ENCODE results near the gene HS3ST4. TPM values are rescaled to one million over a fixed set of nuclear protein-coding genes. Genes with fewer than 3 reads are reported as not detected.

HS3ST4 gene
- polyA plus RNA-seq, 4 donors = 0.04 to 0.35 TPM; not detected in 2

GRCh38 chr16:25875956-25876598, 184.3 kb downstream of the HS3ST4 start:
- Histone ChIP-seq H3K27ac (ENCODE audit: low read depth in 1 of 3, low read length in 2 of 3) (no peak overlapping the region), H3K4me1 (ENCODE audit: control insufficient read depth in 3 of 3, insufficient read depth in 2 of 3, low read depth in 1 of 3, low read length in 2 of 3) (no peaks in the 10 kb centered on the region), H3K4me3 (ENCODE audit: low read depth in 1 of 3, low read length in 3 of 3) (no peak overlapping the region), H3K36me3 (ENCODE audit: control insufficient read depth in 3 of 3, insufficient read depth in 2 of 3, low read depth in 1 of 3, low read length in 3 of 3) (no peaks in the 10 kb centered on the region), H3K27me3 (ENCODE audit: control insufficient read depth in 3 of 3, insufficient read depth in 3 of 3, low read length in 3 of 3) (no peaks in the 10 kb centered on the region), H3K9me3 (ENCODE audit: control insufficient read depth in 2 of 2, insufficient read depth in 1 of 2, low read depth in 1 of 2, low read length in 1 of 2) (no peaks in the 10 kb centered on the region)
- WGBS, 3 donors = 90 to 92% (median 90%) methylated on average over 1 of the region's 1 CpG
- DNase-seq (no peak), FAIRE-seq (no peak)

- no peaks in the 10 kb centered on the region for H3K36me3 ChIP-seq (ENCODE audit: control insufficient read depth in 3 of 3, insufficient read depth in 2 of 3, low read depth in 1 of 3, low read length in 3 of 3)
- no peaks in the 10 kb centered on the region for H3K4me1 ChIP-seq (ENCODE audit: control insufficient read depth in 3 of 3, insufficient read depth in 2 of 3, low read depth in 1 of 3, low read length in 2 of 3)
- FAIRE-seq (no peak), DNase-seq (no peak)
- no peak overlapping the region for H3K4me3 ChIP-seq (ENCODE audit: low read depth in 1 of 3, low read length in 3 of 3)
- H3K27me3 ChIP-seq (ENCODE audit: control insufficient read depth in 3 of 3, insufficient read depth in 3 of 3, low read length in 3 of 3) = no peaks in the 10 kb centered on the region
- H3K9me3 ChIP-seq (ENCODE audit: control insufficient read depth in 2 of 2, insufficient read depth in 1 of 2, low read depth in 1 of 2, low read length in 1 of 2) = no peaks in the 10 kb centered on the region
- H3K27ac ChIP-seq (ENCODE audit: low read depth in 1 of 3, low read length in 2 of 3) = no peak overlapping the region
Observed at GRCh38 chr16:25877103-25877502, 185.3 kb downstream of the HS3ST4 start.

- Histone ChIP-seq H3K27ac (ENCODE audit: low read depth in 1 of 3, low read length in 2 of 3) (no peak overlapping the region), H3K4me3 (ENCODE audit: low read depth in 1 of 3, low read length in 3 of 3) (no peak overlapping the region), H3K36me3 (ENCODE audit: control insufficient read depth in 3 of 3, insufficient read depth in 2 of 3, low read depth in 1 of 3, low read length in 3 of 3) (no peaks in the 10 kb centered on the region), H3K9me3 (ENCODE audit: control insufficient read depth in 2 of 2, insufficient read depth in 1 of 2, low read depth in 1 of 2, low read length in 1 of 2) (no peaks in the 10 kb centered on the region), H3K4me1 (ENCODE audit: control insufficient read depth in 3 of 3, insufficient read depth in 2 of 3, low read depth in 1 of 3, low read length in 2 of 3) (no peaks in the 10 kb centered on the region), H3K27me3 (ENCODE audit: control insufficient read depth in 3 of 3, insufficient read depth in 3 of 3, low read length in 3 of 3) (no peaks in the 10 kb centered on the region)
- DNase-seq = no peak
- WGBS, 3 donors = 57 to 74% (median 67%) methylated on average over 4 of the region's 4 CpGs
- FAIRE-seq = no peak
Observed at GRCh38 chr16:25886598-25886997, 194.8 kb downstream of the HS3ST4 start.

GRCh38 chr16:25888868-25889267, 197.1 kb downstream of the HS3ST4 start:
- no peaks in the 10 kb centered on the region for H3K9me3 ChIP-seq (ENCODE audit: control insufficient read depth in 2 of 2, insufficient read depth in 1 of 2, low read depth in 1 of 2, low read length in 1 of 2)
- H3K27me3 ChIP-seq (ENCODE audit: control insufficient read depth in 3 of 3, insufficient read depth in 3 of 3, low read length in 3 of 3) = no peaks in the 10 kb centered on the region
- no peaks in the 10 kb centered on the region for H3K36me3 ChIP-seq (ENCODE audit: control insufficient read depth in 3 of 3, insufficient read depth in 2 of 3, low read depth in 1 of 3, low read length in 3 of 3)
- DNase-seq = no peak
- H3K4me3 ChIP-seq (ENCODE audit: low read depth in 1 of 3, low read length in 3 of 3) = no peak overlapping the region
- no peaks in the 10 kb centered on the region for H3K4me1 ChIP-seq (ENCODE audit: control insufficient read depth in 3 of 3, insufficient read depth in 2 of 3, low read depth in 1 of 3, low read length in 2 of 3)
- 45 to 52% (median 51%) methylated on average over 7 of the region's 7 CpGs for WGBS, 3 donors
- no peak overlapping the region for H3K27ac ChIP-seq (ENCODE audit: low read depth in 1 of 3, low read length in 2 of 3)
- no peak for FAIRE-seq

GRCh38 chr16:25893332-25893731, 201.6 kb downstream of the HS3ST4 start:
- Histone ChIP-seq H3K27ac (ENCODE audit: low read depth in 1 of 3, low read length in 2 of 3) (no peak overlapping the region), H3K36me3 (ENCODE audit: control insufficient read depth in 3 of 3, insufficient read depth in 2 of 3, low read depth in 1 of 3, low read length in 3 of 3) (no peaks in the 10 kb centered on the region), H3K4me3 (ENCODE audit: low read depth in 1 of 3, low read length in 3 of 3) (no peak overlapping the region), H3K9me3 (ENCODE audit: control insufficient read depth in 2 of 2, insufficient read depth in 1 of 2, low read depth in 1 of 2, low read length in 1 of 2) (no peaks in the 10 kb centered on the region), H3K4me1 (ENCODE audit: control insufficient read depth in 3 of 3, insufficient read depth in 2 of 3, low read depth in 1 of 3, low read length in 2 of 3) (no peaks in the 10 kb centered on the region), H3K27me3 (ENCODE audit: control insufficient read depth in 3 of 3, insufficient read depth in 3 of 3, low read length in 3 of 3) (no peaks in the 10 kb centered on the region)
- 46 to 53% (median 47%) methylated on average over 3 of the region's 3 CpGs for WGBS, 3 donors
- DNase-seq (no peak), FAIRE-seq (no peak)

- FAIRE-seq (no peak), DNase-seq (no peak)
- H3K27ac ChIP-seq (ENCODE audit: low read depth in 1 of 3, low read length in 2 of 3) = no peak overlapping the region
- H3K9me3 ChIP-seq (ENCODE audit: control insufficient read depth in 2 of 2, insufficient read depth in 1 of 2, low read depth in 1 of 2, low read length in 1 of 2) = no peaks in the 10 kb centered on the region
- no peaks in the 10 kb centered on the region for H3K27me3 ChIP-seq (ENCODE audit: control insufficient read depth in 3 of 3, insufficient read depth in 3 of 3, low read length in 3 of 3)
- no peaks in the 10 kb centered on the region for H3K4me1 ChIP-seq (ENCODE audit: control insufficient read depth in 3 of 3, insufficient read depth in 2 of 3, low read depth in 1 of 3, low read length in 2 of 3)
- H3K4me3 ChIP-seq (ENCODE audit: low read depth in 1 of 3, low read length in 3 of 3) = no peak overlapping the region
- 84 to 88% (median 84%) methylated on average over 3 of the region's 3 CpGs for WGBS, 3 donors
- H3K36me3 ChIP-seq (ENCODE audit: control insufficient read depth in 3 of 3, insufficient read depth in 2 of 3, low read depth in 1 of 3, low read length in 3 of 3) = no peaks in the 10 kb centered on the region
Observed at GRCh38 chr16:25894093-25894492, 202.3 kb downstream of the HS3ST4 start.

- no peak overlapping the region for H3K27ac ChIP-seq (ENCODE audit: low read depth in 1 of 3, low read length in 2 of 3)
- FAIRE-seq = no peak
- no peaks in the 10 kb centered on the region for H3K4me1 ChIP-seq (ENCODE audit: control insufficient read depth in 3 of 3, insufficient read depth in 2 of 3, low read depth in 1 of 3, low read length in 2 of 3)
- no peaks in the 10 kb centered on the region for H3K36me3 ChIP-seq (ENCODE audit: control insufficient read depth in 3 of 3, insufficient read depth in 2 of 3, low read depth in 1 of 3, low read length in 3 of 3)
- no peaks in the 10 kb centered on the region for H3K9me3 ChIP-seq (ENCODE audit: control insufficient read depth in 2 of 2, insufficient read depth in 1 of 2, low read depth in 1 of 2, low read length in 1 of 2)
- no peaks in the 10 kb centered on the region for H3K27me3 ChIP-seq (ENCODE audit: control insufficient read depth in 3 of 3, insufficient read depth in 3 of 3, low read length in 3 of 3)
- DNase-seq = no peak
- no peak overlapping the region for H3K4me3 ChIP-seq (ENCODE audit: low read depth in 1 of 3, low read length in 3 of 3)
- WGBS, 3 donors = 22 to 58% (median 43%) methylated on average over 4 of the region's 4 CpGs
Observed at GRCh38 chr16:25895380-25895779, 203.6 kb downstream of the HS3ST4 start.

GRCh38 chr16:25896411-25896810, 204.7 kb downstream of the HS3ST4 start:
- no peaks in the 10 kb centered on the region for H3K36me3 ChIP-seq (ENCODE audit: control insufficient read depth in 3 of 3, insufficient read depth in 2 of 3, low read depth in 1 of 3, low read length in 3 of 3)
- FAIRE-seq (no peak), DNase-seq (no peak)
- H3K9me3 ChIP-seq (ENCODE audit: control insufficient read depth in 2 of 2, insufficient read depth in 1 of 2, low read depth in 1 of 2, low read length in 1 of 2) = no peaks in the 10 kb centered on the region
- H3K27me3 ChIP-seq (ENCODE audit: control insufficient read depth in 3 of 3, insufficient read depth in 3 of 3, low read length in 3 of 3) = no peaks in the 10 kb centered on the region
- no peaks in the 10 kb centered on the region for H3K4me1 ChIP-seq (ENCODE audit: control insufficient read depth in 3 of 3, insufficient read depth in 2 of 3, low read depth in 1 of 3, low read length in 2 of 3)
- 47 to 60% (median 49%) methylated on average over 5 of the region's 5 CpGs for WGBS, 3 donors
- H3K4me3 ChIP-seq (ENCODE audit: low read depth in 1 of 3, low read length in 3 of 3) = no peak overlapping the region
- no peak overlapping the region for H3K27ac ChIP-seq (ENCODE audit: low read depth in 1 of 3, low read length in 2 of 3)

GRCh38 chr16:25897702-25898101, 205.9 kb downstream of the HS3ST4 start:
- Histone ChIP-seq H3K4me1 (ENCODE audit: control insufficient read depth in 3 of 3, insufficient read depth in 2 of 3, low read depth in 1 of 3, low read length in 2 of 3) (no peaks in the 10 kb centered on the region), H3K27ac (ENCODE audit: low read depth in 1 of 3, low read length in 2 of 3) (no peak overlapping the region), H3K9me3 (ENCODE audit: control insufficient read depth in 2 of 2, insufficient read depth in 1 of 2, low read depth in 1 of 2, low read length in 1 of 2) (no peaks in the 10 kb centered on the region), H3K27me3 (ENCODE audit: control insufficient read depth in 3 of 3, insufficient read depth in 3 of 3, low read length in 3 of 3) (no peaks in the 10 kb centered on the region), H3K36me3 (ENCODE audit: control insufficient read depth in 3 of 3, insufficient read depth in 2 of 3, low read depth in 1 of 3, low read length in 3 of 3) (no peaks in the 10 kb centered on the region), H3K4me3 (ENCODE audit: low read depth in 1 of 3, low read length in 3 of 3) (no peak overlapping the region)
- no peak for FAIRE-seq
- DNase-seq = no peak
- WGBS, 3 donors = 56 to 57% (median 56%) methylated on average over 10 of the region's 10 CpGs

All from small intestine (tissue), 7 donors.